OCI-LY1 (cell line): ENCODE data around the gene TBRG4.

Source experiments
- CTCF ChIP-seq: fragments of 200-600 bp; sonication (generic), shearing (Covaris generic); IDR thresholded peaks from 2 replicates; pipeline ENCODE4 v1.5.1; 2017; ENCODE audit warnings: mild to moderate bottlenecking, antibody characterized with exemption, low read length, moderate library complexity, mixed read lengths
- EZH2 ChIP-seq: fragments of 200-600 bp; sonication (generic), shearing (Covaris generic); IDR thresholded peaks from 2 replicates; pipeline ENCODE4 v1.8.0; 2017; ENCODE audit warnings: borderline replicate concordance, mixed run types, mild to moderate bottlenecking, antibody characterized with exemption, low read length, moderate library complexity, mixed read lengths

GRCh38 chr7:45157653-45158401 lies 46.3 kb upstream of the TBRG4 start, which contains the start of gene RAMP3:
- TF ChIP-seq CTCF, result no peak
- no peak for TF ChIP-seq EZH2
